VCaP (cell line): ENCODE data around the gene NTMT1.

Experiments
- H3K27ac ChIP-seq: fragments of 450-650 bp; 2 replicates; pipeline ENCODE4 v1.5.1; 2017
- TF ChIP-seq, protein P1 (sequence below): fragments of 450-650 bp; conservative IDR thresholded peaks from 2 replicates; pipeline ENCODE4 v1.5.1; 2017; ENCODE audit warnings: mild to moderate bottlenecking, moderate library complexity

The NTMT1 gene

GRCh38 chr9:129665814-129666520 is 40.0 kb downstream of the NTMT1 start:
- no peak overlapping the region for H3K27ac ChIP-seq
- TF ChIP-seq, protein P1, sequence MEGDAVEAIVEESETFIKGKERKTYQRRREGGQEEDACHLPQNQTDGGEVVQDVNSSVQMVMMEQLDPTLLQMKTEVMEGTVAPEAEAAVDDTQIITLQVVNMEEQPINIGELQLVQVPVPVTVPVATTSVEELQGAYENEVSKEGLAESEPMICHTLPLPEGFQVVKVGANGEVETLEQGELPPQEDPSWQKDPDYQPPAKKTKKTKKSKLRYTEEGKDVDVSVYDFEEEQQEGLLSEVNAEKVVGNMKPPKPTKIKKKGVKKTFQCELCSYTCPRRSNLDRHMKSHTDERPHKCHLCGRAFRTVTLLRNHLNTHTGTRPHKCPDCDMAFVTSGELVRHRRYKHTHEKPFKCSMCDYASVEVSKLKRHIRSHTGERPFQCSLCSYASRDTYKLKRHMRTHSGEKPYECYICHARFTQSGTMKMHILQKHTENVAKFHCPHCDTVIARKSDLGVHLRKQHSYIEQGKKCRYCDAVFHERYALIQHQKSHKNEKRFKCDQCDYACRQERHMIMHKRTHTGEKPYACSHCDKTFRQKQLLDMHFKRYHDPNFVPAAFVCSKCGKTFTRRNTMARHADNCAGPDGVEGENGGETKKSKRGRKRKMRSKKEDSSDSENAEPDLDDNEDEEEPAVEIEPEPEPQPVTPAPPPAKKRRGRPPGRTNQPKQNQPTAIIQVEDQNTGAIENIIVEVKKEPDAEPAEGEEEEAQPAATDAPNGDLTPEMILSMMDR = no peak

DNA sequence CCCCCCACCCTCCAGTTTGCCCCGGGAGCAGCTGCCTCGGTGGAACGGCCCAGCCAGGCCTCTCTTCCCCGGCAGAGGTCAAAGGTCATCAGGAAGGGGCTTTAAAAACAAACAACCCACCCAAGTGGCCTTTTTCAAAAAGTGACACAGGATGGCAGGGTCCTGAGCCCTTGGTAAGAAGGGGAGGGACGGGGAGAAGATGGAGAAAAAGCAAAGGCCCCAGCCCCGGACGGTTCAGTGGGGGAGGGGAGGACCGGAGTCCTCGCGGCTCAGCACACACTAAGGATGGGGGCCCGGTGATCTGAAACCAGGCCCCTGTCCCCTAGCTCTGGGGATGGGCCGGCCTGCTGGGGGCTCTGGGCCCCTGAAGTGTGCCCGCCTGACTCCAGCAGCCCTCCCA is 40.6 kb downstream of the NTMT1 start:
- no peak overlapping the region for H3K27ac ChIP-seq

DNA sequence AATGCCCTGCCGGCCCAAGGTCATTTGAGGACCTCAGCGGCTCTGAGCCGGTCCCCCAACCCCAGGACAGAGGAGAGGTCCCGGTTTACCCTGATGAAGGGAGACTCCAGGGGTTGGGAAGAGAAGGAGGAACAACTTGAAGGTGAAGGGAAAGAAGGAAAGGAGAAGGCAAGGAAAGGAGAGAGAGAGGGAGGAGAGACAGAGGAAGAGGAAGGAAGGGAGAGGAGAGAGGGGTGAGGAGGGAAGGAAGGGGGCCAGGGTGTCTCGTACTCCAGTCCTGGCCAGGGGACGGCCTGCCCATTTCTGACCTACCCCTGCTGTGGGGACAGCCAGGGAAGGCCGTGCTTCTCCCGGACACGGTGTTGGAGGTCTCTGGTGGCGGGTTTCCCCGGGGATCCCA is 41.4 kb downstream of the NTMT1 start:
- H3K27ac ChIP-seq = no peak overlapping the region
- TF ChIP-seq, protein P1 = no peak

More for the DNA sequence above, 40.6 kb downstream of the NTMT1 start:
- TF ChIP-seq, protein P1 = no peak

DNA sequence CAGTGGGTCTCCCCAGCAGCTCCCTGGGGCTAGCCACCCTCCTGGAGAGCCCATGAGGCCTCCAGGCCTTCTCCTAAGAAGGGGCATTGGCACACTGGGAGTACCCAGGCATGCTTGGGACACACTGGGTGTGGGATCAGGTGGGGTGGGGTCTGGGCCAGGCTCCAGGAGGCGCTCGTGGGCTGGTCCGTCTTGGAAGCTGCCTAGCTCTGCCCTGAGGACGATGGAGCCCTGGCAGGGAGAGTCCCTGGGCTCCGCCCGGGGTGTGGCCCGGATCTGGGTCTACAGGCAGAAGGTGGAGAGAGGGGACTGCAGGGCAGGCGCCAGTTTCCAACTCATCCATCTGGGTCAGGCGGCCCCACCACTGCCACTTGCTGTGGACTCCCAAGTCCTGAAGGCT is 41.9 kb downstream of the NTMT1 start:
- TF ChIP-seq, protein P1 = no peak
- no peak overlapping the region for H3K27ac ChIP-seq

- TF ChIP-seq, protein P1 = no peak
- H3K27ac ChIP-seq = no peak overlapping the region
These were observed 43.3 kb downstream of the NTMT1 start for GRCh38 chr9:129669141-129669718.

DNA sequence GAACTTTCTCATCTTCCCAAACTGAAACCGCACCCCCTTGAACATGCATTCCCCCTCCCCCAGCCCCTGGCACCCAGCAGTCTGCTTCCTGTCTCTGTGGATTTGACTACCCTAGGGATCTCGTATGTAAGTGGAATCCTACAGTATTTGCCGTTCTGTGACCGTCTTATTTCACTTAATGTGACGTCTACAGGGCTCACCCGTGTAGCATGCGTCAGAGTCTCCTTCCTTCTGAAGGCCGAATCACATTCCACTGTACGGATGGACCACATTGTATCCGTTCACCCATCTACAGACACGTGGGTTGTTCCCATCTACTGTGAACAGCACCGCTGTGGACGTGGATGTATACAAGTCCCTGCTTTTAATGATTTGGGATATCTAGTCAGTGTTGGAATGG is 44.0 kb downstream of the NTMT1 start:
- TF ChIP-seq, protein P1 = no peak

DNA sequence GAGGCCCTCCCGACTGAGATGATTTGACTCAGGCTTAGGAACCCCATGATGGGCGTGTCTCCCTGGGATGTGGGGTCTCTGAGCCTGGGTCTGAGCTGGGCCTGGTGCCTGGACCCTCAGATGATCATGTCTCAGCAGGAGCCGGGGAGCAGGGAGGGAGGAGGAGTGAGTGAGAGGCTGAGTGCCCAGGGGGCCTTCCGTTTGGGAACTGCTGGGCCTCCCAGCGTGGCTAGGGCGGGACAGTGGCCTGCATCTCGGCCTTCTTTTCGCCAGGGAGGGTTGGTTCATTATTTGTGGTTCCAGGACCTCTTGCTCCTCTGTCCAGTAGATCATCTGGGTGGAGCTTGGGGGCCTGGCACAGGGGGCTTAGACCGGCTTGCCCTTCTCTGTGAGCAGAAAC is 45.1 kb downstream of the NTMT1 start:
- no peak overlapping the region for H3K27ac ChIP-seq
- TF ChIP-seq, protein P1 = no peak

More for the DNA sequence above, 44.0 kb downstream of the NTMT1 start:
- no peak overlapping the region for H3K27ac ChIP-seq
